HG03025 (cell line): ENCODE results near the gene INPP4B.

Source experiments
- ATAC-seq: cut with Tn5 transposase; IDR thresholded peaks from one replicate; pipeline ENCODE4 v1.9.1; 2021; ENCODE audit warnings: mild to moderate bottlenecking, moderate library complexity; ENCODE audit not compliant: unreplicated experiment, low FRiP score

The INPP4B gene

DNA sequence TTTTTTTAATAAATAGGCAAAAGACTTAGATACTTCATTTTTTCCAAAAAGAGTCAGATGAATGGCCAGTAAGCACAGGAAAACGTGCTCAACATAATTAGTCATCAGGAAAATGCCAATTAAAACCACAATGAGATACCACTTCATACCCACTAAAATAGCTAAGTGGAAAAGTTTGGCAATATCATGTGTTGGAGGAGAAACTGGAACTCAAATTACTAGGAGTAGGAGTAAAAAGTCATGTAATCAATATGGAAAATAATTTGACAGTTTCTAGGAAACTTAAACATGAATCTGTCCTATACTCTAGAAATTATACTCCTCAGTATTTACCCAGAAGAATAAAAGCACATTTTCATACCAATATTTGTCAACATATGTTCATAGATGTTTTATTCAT lies 449.8 kb downstream of the INPP4B start:
- ATAC-seq: no peak

GRCh38 chr4:142393127-142393526 lies 453.0 kb downstream of the INPP4B start:
- ATAC-seq: no peak

- no peak for ATAC-seq
Measured at GRCh38 chr4:142386856-142387255, 459.2 kb downstream of the INPP4B start.

- ATAC-seq: no peak
Measured at GRCh38 chr4:142386449-142386848, 459.7 kb downstream of the INPP4B start.

GRCh38 chr4:142383800-142384470 lies 462.2 kb downstream of the INPP4B start:
- no peak for ATAC-seq

- ATAC-seq: no peak
Measured at GRCh38 chr4:142383354-142383753, 462.7 kb downstream of the INPP4B start.

- ATAC-seq: no peak
Measured at GRCh38 chr4:142380052-142380602, 466.0 kb downstream of the INPP4B start.

GRCh38 chr4:142379277-142380051 lies 466.6 kb downstream of the INPP4B start:
- ATAC-seq: no peak

DNA sequence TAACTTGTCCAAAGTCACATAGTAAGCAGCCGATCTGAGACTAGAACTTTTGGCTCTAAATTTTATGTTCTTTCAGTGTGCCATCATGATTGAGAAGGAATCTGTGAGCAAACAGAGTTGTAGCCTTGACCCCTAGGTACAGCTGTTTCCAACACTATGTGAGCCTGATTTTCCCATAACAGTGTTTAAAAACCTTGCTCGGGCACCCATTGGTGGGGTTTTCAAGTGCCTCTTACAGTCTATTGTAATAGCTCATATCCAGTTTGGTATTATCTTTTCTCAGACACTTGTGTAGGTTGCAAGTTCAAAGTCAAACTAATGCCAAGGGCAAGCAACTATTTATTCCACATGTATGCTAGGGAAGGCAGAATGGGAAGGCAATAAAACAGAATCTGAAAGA lies 467.9 kb downstream of the INPP4B start:
- ATAC-seq: no peak

DNA sequence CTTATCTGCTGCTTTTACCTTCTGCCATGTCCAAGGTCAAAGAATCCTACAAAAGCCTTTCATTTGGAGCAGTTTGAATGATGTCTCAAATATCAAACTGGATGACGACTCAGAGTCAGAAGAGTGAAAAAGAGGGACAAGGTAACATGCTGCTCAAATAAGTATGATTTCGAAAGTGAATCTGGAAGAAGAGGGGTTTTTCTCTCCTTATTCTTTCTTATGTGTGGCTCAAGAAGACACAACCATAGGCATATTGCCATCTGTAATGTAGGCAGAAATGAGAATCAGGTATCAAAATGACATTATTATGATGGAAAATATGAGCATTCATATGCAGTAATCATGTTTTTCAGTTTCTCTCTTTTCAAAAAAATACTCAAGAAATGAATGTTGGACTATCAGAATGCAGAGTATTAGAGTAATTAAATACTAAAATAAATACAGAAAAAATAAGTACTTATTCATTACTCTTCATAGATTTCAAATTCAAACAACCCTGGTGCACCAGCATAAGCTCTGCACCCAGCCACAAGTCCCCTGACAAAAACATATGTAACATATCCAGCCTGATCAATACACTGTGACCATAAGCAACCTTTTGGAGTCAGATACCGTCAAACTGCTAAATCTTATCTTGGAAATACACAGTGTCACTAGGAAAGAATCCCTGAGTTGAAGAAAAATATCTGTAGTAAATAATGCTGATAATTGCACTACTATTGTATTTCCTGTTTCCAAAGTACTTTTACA lies 468.6 kb downstream of the INPP4B start:
- ATAC-seq: no peak

- no peak for ATAC-seq
Measured at GRCh38 chr4:142376204-142376603, 469.9 kb downstream of the INPP4B start.

DNA sequence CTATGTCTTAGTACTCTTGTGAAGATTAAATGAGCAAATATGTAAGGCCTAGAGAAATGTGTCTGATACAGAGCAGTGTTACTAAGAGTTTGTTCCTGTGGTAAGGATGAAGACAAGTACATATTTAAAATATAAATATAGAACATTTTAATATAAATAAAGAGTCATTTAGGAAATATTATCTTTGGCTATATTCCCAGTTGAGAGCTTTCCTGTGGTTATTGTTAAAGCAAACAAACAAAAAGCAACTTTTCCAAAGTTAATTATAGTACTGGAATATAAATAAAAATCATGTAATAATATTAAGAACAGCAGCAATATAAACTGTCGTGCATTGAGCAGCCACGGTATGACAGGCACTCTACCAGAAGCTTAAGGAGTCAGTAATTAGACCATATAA lies 472.5 kb downstream of the INPP4B start:
- ATAC-seq: no peak

DNA sequence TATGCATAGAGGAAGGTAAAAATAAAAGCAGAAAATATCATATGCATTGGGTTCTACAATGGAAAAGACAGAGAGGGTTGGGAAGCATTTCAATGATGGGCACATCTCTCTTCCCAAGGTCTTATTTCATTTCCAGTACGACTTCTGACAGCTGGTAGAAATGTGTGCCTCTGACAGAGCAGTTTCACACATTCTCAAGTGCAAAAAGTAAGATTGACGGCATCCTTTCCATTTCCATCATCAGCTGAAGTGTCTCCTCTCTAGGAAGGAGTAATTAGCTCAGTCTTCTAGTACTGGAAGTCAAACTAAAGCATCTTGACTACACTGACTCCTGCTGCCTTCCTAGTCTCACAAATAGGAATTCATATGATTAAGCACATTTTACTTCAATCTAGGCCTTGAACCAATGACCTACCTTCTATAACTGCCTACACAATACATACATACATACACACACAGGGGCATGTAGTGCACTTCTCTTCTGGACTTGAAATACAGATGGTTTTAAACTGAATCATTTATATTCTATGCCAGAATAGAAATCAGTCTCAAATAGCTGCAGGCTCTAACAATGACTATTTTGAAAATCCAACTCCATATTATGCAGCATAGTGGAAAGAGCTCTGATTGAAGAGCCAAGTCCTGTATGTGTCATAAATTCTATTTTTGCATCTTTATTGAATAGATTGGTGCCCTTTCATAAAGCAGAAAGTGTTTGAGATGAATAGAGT lies 473.4 kb downstream of the INPP4B start:
- ATAC-seq: no peak

DNA sequence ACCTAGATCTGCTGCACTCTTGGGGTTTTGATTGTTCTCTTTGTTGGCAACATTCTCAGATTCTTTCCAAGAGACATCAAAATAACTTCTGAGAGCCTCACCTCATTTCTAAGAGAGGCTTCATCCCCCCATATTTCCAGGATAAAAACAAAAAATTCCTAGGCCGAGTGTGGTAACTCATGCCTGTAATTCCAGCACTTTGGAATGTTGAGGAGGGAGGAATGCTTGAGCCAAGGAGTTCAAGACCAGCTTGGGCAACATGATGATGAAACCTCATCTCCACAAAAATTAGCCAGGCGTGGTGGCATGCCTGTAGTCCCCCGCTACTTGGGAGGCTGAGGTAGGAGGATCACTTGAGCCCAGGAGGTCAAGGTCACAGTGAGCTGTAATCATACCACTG lies 477.0 kb downstream of the INPP4B start:
- no peak for ATAC-seq

- no peak for ATAC-seq
Measured at GRCh38 chr4:142367418-142368180, 478.5 kb downstream of the INPP4B start.

DNA sequence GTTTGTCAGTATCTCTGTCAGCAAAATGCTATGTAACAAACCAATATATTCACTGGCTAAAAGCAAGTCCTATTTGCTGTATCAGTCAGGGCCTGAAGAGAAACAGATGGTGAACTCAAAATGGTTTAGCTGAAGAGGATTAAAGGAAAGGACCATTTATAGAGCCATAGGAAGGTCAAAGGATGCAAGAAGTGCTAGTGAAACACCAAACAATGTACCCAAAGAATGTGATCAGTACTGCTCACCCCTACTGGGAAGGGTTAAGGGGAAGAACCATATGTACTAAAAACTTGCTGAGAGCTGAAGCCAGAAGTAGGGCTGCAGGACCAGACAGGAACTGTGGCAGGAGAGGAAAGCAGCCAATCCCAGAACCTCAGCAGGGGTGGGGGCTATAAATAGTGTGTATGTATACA lies 479.3 kb downstream of the INPP4B start:
- ATAC-seq: no peak

DNA sequence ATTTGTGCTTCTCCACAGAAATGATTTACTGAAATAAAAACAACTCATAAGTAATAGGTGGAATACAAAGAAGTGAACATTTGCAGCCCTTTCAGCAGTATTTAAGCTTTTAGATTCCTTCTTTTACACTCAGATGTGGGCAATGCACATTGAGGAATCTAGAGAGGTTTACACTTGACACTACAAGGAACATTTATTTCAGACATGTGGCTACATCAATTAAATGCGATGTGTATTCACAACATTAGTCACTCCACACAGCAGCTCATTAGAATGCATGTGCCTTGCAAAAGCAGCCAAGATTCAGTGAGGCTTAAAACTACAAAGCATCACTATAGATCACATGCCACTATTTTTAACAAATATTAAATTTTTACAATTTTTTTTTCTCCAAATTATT lies 480.7 kb downstream of the INPP4B start:
- no peak for ATAC-seq

DNA sequence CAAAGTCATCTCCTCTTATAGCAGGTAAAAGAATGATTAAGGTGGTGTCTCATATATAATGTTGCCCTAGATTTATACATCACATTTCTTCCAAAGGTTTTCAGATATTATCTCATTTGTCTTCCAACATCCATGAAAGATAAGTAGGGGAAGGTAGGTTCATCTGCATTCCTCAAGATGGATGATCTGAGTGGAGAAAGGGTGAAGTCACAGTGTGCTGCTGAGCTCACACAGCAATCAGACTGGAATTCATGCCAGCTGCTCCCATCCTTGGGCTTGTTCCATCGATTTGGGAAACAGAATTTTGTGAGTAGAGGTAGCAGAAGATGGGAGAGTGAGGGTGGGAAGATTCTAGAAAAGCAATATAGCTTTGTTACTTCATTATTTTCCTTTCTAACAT lies 482.4 kb downstream of the INPP4B start:
- no peak for ATAC-seq

DNA sequence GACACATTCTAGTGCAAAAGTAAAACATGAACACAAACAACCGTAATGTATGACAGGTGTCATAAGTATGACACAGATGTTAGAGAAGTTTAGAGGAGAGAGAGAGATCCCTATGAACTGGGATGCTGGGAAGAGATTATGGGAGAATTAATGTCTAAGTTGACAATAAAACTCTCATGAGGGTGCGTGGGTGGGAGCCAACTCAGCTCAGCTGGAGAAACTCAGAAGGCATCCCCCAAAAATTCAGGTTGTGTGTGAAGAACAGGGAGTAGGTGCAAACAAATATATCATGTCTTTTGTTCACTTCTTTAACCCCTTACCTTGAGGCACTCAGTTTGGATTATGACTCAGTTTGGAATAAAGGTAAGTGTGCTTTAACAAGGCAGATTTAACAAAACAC lies 484.1 kb downstream of the INPP4B start:
- no peak for ATAC-seq

GRCh38 chr4:142360657-142361056 lies 485.4 kb downstream of the INPP4B start:
- no peak for ATAC-seq
